ENCODE results near the gene CAMK2A. TPM values are rescaled to one million over a fixed set of nuclear protein-coding genes. Genes with fewer than 3 reads are reported as not detected.

CAMK2A gene
- total RNA-seq, 3 donors from 2014 or later (not counting 1 experiment from before 2014, with no cell fraction given), result 0.38 TPM; not detected in 2

DNA sequence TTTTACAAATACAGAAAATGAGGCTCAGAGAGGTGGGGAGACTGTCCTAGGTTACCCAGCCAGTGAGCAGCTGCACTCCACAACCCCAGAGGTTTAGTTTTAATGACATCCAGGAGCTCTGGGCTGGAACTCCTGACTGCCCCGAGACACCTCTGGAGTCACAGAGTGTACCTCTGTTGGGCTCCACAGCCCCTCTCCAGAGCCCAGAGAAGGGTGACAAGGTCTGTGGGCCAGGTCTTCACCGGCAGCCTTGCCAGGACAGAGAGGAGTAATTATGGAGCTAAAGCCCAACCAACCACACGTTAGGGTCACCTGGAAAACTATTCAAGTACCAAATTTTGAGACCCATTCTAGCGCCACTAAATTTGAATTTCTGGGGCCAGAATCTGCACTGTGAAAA is 111.9 kb downstream of the CAMK2A start:
- DNase-seq, result no peak
- 92% methylated on average over 4 of the region's 4 CpGs for WGBS (ENCODE audit: insufficient coverage)
- Histone ChIP-seq H3K27ac (ENCODE audit: low read length) (no peak overlapping the region), H3K27me3 (ENCODE audit: control insufficient read depth, insufficient read depth, low read length) (no peaks in the 10 kb centered on the region), H3K36me3 (ENCODE audit: control insufficient read depth, insufficient read depth, low read length) (no peaks in the 10 kb centered on the region), H3K4me1 (ENCODE audit: control insufficient read depth, insufficient read depth, low read length) (no peaks in the 10 kb centered on the region), H3K4me3 (ENCODE audit: low read length) (no peak overlapping the region), H3K9me3 (ENCODE audit: control insufficient read depth, insufficient read depth, low read length) (no peaks in the 10 kb centered on the region)
- Mint-ChIP-seq H3K27me3 (ENCODE audit: low read depth in 2 of 2) (peaks cover 15 to 17% of the 10 kb centered on the region in 2 donors), H3K4me1 (no peaks in the 10 kb centered on the region), H3K4me3 (no peak overlapping the region), H3K27ac (no peak overlapping the region), H3K9me3 (no peaks in the 10 kb centered on the region), H3K36me3 (no peaks in the 10 kb centered on the region)
- intact Hi-C loops (cut with micrococcal nuclease), result no loop called here
- no peak for ATAC-seq
- TF ChIP-seq, protein P1, sequence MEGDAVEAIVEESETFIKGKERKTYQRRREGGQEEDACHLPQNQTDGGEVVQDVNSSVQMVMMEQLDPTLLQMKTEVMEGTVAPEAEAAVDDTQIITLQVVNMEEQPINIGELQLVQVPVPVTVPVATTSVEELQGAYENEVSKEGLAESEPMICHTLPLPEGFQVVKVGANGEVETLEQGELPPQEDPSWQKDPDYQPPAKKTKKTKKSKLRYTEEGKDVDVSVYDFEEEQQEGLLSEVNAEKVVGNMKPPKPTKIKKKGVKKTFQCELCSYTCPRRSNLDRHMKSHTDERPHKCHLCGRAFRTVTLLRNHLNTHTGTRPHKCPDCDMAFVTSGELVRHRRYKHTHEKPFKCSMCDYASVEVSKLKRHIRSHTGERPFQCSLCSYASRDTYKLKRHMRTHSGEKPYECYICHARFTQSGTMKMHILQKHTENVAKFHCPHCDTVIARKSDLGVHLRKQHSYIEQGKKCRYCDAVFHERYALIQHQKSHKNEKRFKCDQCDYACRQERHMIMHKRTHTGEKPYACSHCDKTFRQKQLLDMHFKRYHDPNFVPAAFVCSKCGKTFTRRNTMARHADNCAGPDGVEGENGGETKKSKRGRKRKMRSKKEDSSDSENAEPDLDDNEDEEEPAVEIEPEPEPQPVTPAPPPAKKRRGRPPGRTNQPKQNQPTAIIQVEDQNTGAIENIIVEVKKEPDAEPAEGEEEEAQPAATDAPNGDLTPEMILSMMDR (IDR thresholded peaks at IDR 0.05), result no peak

DNA sequence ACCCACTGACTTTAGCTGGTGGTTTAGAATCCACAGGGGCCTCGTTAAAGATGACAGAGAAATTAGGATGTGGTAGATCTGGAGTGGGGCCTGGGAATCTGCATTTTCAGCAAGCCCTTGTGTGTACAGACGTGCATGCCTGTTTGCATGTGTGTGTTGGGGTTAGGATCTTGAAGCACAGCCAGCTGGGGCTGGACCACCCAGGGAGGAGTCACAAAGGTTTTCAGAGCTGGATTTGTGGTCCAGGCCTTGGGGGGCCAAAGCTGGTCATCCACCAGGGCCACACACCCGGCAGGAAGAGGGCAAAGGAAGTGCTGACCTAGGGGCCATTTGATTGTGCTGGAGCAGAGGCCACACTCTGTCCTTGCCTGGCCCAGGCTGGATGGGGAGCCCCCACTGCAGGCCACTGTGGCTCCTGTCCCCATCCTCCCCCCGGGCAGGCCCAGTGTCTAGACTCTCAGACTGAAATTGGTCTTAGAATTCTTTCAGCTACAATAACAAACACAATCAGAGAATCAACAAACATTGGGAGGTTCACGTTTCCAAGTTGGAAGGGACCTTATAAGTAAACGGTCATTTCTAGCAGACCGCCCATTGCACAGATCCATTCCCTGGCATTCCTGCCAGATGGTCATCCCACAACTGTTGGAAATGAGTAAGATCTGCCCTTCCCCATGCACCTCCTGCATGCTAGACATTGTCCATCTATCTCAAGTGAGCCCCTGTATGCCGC is 112.7 kb downstream of the CAMK2A start:
- TF ChIP-seq, protein P1 (IDR thresholded peaks at IDR 0.05), result no peak
- Histone ChIP-seq H3K27me3 (ENCODE audit: control insufficient read depth, insufficient read depth, low read length) (no peaks in the 10 kb centered on the region), H3K4me3 (ENCODE audit: low read length) (no peak overlapping the region), H3K9me3 (ENCODE audit: control insufficient read depth, insufficient read depth, low read length) (no peaks in the 10 kb centered on the region), H3K27ac (ENCODE audit: low read length) (no peak overlapping the region), H3K4me1 (ENCODE audit: control insufficient read depth, insufficient read depth, low read length) (no peaks in the 10 kb centered on the region), H3K36me3 (ENCODE audit: control insufficient read depth, insufficient read depth, low read length) (no peaks in the 10 kb centered on the region)
- no peaks in the 10 kb centered on the region for H3K36me3 Mint-ChIP-seq
- H3K4me3 Mint-ChIP-seq, result no peak overlapping the region
- 90% methylated on average over 8 of the region's 8 CpGs for WGBS (ENCODE audit: insufficient coverage)
- no peaks in the 10 kb centered on the region for H3K4me1 Mint-ChIP-seq
- DNase-seq, result no peak
- H3K27ac Mint-ChIP-seq, result no peak overlapping the region
- intact Hi-C loops (cut with micrococcal nuclease), result no loop called here
- ATAC-seq, result no peak
- H3K9me3 Mint-ChIP-seq, result no peaks in the 10 kb centered on the region
- peaks cover 15 to 22% of the 10 kb centered on the region in 2 donors for H3K27me3 Mint-ChIP-seq (ENCODE audit: low read depth in 2 of 2)

DNA sequence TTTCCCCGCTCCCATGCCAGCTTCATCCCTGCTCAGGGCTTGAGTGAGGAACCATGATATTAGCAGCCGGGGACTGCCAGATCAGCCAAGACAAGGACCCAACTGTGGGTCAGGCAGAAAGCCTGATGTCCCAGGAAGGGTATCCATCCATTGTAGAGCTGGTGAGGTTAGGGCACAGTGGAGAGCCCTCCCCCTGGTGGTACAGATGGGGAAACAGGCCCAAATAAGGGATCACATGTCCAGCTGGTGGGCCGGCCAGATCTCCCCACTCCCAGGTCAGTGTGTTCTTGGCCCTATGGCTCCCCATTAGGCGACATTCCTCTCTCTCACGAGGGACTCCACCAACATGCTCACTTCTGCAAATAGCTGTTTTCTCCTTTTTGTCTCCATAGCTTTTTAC is 114.0 kb downstream of the CAMK2A start:
- no peaks in the 10 kb centered on the region for H3K36me3 ChIP-seq (ENCODE audit: control insufficient read depth, insufficient read depth, low read length)
- no peaks in the 10 kb centered on the region for H3K4me1 ChIP-seq (ENCODE audit: control insufficient read depth, insufficient read depth, low read length)
- no peaks in the 10 kb centered on the region for H3K4me1 Mint-ChIP-seq
- H3K9me3 Mint-ChIP-seq, result no peaks in the 10 kb centered on the region
- H3K27ac Mint-ChIP-seq, result no peak overlapping the region
- H3K27me3 Mint-ChIP-seq (ENCODE audit: low read depth in 2 of 2), result peaks cover 14 to 26% of the 10 kb centered on the region in 2 donors
- peak in 2 of 3 donors; percentile 65 to 68 for ATAC-seq
- H3K27me3 ChIP-seq (ENCODE audit: control insufficient read depth, insufficient read depth, low read length), result no peaks in the 10 kb centered on the region
- WGBS (ENCODE audit: insufficient coverage), result 67% methylated on average over 5 of the region's 5 CpGs
- no peaks in the 10 kb centered on the region for H3K9me3 ChIP-seq (ENCODE audit: control insufficient read depth, insufficient read depth, low read length)
- TF ChIP-seq, protein P1 (IDR thresholded peaks at IDR 0.05), result no peak
- intact Hi-C loops (cut with micrococcal nuclease), result loop anchor here (2.0 kb wide), 1 partner anchor 45 kb away; no protein-coding TSS in a partner anchor
- peak in 1 of 2 donors; percentile 11 for DNase-seq
- no peak overlapping the region for H3K4me3 Mint-ChIP-seq
- H3K27ac ChIP-seq (ENCODE audit: low read length), result no peak overlapping the region
- H3K4me3 ChIP-seq (ENCODE audit: low read length), result no peak overlapping the region
- H3K36me3 Mint-ChIP-seq, result no peaks in the 10 kb centered on the region
